WI38 (cell line): Measurements from ENCODE around the gene FCHO2.
"Not testable (repeated sequence)": the region's sequence is repeated elsewhere in the genome, so short reads cannot be mapped to it uniquely, and the experiment has no call there.

ENCODE experiments used
- H3K4me3 ChIP-seq: 2 replicates; pipeline ENCODE4 v1.5.1; 2011; ENCODE audit warnings: low read depth, mild to moderate bottlenecking, control low read depth, low read length
- TF ChIP-seq, protein P1 (sequence below): IDR thresholded peaks from 2 replicates; pipeline ENCODE4 v1.5.1; 2012; ENCODE audit warnings: low read depth, mild to moderate bottlenecking, control low read depth, low read length

FCHO2 gene

DNA sequence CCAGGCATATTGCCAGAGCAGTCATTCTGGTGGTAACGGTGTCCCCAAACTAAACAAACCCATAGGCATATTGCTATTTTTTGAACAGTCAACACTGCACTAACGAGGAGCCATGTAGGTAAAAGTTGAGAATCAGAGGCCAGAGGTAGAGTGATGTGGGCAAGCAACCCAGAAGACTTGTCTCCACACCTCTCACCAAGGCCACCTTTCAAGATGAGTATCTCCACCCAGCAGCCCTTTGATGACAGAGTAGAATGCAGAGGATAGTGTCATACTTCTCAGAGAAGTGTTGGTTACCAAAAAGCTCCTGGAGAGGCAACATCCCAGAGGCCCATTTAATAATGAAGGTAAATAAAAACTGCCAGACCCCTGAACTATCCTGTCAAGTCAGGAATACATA, 63.9 kb downstream of the FCHO2 start:
- TF ChIP-seq, protein P1, sequence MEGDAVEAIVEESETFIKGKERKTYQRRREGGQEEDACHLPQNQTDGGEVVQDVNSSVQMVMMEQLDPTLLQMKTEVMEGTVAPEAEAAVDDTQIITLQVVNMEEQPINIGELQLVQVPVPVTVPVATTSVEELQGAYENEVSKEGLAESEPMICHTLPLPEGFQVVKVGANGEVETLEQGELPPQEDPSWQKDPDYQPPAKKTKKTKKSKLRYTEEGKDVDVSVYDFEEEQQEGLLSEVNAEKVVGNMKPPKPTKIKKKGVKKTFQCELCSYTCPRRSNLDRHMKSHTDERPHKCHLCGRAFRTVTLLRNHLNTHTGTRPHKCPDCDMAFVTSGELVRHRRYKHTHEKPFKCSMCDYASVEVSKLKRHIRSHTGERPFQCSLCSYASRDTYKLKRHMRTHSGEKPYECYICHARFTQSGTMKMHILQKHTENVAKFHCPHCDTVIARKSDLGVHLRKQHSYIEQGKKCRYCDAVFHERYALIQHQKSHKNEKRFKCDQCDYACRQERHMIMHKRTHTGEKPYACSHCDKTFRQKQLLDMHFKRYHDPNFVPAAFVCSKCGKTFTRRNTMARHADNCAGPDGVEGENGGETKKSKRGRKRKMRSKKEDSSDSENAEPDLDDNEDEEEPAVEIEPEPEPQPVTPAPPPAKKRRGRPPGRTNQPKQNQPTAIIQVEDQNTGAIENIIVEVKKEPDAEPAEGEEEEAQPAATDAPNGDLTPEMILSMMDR: no peak
- no peak overlapping the region for H3K4me3 ChIP-seq

DNA sequence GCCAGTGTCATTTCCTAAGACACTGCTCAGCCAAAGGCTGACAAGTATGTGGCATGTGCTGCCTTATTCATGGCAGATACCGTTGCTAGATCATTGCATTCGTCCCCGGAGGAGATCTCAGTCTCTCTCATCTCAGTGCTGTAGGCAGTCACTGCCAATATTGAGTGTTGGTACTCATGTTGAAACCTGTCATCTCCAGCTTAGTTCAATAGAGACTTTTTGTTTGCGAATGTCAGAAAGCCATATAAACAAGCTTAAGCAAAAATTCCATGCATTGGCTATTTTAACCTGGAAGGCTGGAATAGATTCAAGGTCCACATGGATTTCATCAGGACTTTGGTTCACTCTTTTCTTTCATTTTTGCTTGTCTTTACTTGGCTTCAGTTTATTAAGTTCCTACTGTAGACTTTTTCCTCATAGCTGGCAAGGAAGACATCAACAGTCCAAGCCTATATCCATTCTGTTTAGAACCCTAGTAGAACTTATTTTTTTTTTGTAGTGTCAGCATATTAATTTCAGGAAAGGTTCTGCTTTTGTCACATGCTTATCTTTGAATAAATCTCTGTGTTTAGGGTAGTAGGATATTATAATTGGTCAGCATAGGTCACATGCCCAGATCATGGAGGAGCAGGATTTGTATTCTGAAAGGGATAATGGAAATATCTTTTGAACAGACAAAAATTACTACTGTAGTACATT, 66.8 kb downstream of the FCHO2 start:
- H3K4me3 ChIP-seq: no peak overlapping the region
- TF ChIP-seq, protein P1: no peak

DNA sequence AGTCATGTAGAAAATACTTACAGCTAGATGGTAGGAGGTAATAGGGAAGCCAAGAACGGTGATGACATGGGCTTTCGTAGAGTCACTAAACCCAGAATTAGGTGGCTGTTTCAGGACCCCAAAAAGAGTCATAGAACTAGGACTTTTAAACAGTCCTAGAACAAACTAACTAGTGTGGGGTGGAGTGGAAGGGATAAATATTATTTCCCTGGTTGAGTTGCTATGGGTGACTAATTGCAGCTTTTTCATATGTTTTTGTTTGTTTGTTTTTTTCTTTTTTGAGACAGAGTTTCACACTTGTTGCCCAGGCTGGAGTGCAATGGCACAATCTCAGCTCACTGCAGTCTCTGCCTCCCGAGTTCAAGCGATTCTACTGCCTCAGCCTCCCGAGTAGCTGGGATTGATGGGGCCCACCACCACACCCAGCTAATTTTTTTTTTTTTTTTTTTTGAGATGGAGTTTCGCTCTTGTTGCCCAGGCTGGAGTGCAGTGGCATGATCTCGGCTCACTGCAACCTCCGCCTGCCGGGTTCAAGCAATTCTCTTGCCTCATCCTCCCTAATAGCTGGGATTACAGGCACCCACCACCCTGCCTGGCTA, 69.2 kb downstream of the FCHO2 start:
- not testable (repeated sequence) for H3K4me3 ChIP-seq

DNA sequence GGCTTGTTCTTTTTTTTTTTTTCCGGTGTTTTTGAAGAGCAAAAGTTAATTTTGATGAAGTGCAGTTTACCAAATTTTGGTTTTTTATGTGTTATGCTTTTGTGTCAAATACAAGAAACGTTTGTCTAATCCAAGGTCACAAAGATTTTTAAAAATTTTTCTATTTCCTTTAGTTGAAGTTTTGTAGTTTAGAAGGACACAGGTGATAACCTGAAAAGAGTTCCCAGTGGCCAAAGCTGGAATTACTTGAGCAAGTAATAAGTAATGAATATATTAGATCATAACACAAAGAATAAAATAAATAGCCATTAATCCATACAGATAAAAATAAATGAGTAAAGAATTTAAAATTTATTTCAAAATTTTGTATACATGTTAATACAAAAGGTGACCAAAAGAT, 71.5 kb downstream of the FCHO2 start:
- TF ChIP-seq, protein P1: no peak
- no peak overlapping the region for H3K4me3 ChIP-seq

DNA sequence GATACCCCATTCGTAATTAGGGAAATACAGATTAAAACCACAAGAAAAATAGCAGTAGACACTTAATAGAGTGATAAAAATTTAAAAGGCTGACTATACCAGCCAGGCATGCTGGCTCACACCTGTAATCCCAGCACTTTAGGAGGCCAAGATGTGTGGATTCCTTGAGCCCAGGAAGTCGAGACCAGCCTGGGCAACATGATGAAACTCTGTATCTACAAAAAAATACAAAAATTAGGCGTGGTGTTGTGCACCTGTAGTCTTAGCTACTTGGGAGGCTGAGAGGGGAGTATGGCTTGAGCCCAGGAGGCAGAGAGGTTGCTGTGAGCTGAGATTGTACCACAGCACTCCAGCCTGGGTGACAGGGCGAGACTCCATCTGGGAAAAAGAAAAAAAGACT, 72.0 kb downstream of the FCHO2 start:
- no peak overlapping the region for H3K4me3 ChIP-seq
- TF ChIP-seq, protein P1: no peak

DNA sequence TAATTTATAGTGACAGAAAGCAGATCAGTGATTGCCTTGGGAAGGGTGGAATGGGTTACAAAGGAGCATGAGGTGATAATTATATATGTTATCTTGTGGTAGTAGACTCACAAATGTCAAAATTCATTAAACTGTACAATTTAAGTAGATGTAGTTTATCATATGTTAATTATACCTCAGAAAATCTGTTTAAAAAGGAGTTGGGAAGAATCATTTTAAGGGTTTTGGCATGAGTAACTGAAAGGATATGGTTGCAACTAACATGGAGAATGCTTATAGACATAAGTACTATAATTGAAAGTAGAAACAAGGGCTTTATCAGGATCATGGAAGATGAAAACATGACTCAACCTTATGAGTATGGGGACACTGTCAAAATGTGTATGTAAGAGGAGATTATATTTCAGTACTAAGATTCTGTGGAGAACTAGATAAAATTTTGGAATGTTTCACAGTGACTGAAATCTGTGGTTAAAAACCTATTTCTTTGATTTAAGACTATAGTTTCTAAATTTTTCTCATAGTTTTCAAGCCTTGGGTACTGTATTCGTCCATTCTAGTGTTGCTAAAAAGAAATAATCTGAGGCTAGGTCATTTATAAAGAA, 73.3 kb downstream of the FCHO2 start:
- TF ChIP-seq, protein P1: no peak
- H3K4me3 ChIP-seq: no peak overlapping the region

DNA sequence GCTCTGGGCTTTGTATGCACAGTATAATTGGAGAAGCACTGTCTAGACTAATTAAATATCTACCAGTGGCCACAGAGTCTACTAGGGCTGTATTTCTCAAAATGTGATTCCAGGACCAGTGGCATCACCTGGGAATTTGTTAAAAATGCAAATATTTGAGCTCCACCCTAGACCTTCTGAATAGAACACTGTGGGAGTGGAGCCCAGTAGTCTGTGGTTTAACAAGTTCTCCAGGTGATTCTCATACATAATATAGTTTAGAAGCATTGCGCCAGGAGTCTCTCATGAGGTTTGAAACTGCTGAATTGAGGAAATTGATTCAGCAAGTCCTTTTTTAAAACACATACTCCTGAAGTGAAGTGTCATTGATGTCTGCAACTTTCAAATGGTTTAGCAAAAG, 74.7 kb downstream of the FCHO2 start:
- no peak overlapping the region for H3K4me3 ChIP-seq
- TF ChIP-seq, protein P1: no peak
